Activated CD4-positive, alpha-beta T cell treated with anti-CD3 and anti-CD28 coated beads, Interleukin-2, amount 50 U/mL, for 1 hour (primary cell): ENCODE data around the gene ATG9B.

Source experiments
- DNase-seq: peaks from one replicate; pipeline ENCODE4 v3.0.0-alpha.2; 2020

Gene ATG9B

DNA sequence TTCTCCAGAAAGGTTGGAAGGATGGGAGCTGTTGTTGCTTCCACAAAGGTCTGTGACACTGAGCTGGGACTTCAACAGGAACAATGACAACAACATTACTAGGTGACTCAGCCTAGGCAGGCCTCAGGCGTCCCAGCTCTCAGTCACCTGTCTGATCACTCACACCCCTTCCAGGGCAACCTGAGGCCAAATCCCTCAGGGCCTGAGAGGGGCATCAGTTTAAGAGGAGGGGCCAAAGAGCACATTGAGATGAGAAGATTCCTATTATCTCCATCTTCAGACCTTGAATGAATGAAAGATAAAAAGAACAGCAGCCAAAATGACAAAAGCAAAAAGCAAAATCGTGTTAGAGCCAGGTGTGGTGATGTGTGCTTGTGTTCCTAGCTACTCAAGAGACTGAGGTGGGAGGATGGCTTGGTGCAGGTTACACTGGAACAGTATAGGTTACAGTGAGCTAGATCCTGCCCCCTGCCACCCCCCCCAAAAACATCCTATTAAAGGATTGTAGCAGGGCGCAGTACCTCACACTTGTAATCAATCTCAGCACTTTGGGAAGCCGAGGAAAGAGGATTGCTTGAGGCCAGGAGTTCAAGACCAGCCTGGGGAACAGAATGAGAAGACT, at the start of gene ATG9B:
Gene ATG9B (minus strand): TSS at position 60 of the 622 bp plus-strand sequence. CDS start 71 bp downstream, outside the sequence.
- DNase-seq, result no peak

DNA sequence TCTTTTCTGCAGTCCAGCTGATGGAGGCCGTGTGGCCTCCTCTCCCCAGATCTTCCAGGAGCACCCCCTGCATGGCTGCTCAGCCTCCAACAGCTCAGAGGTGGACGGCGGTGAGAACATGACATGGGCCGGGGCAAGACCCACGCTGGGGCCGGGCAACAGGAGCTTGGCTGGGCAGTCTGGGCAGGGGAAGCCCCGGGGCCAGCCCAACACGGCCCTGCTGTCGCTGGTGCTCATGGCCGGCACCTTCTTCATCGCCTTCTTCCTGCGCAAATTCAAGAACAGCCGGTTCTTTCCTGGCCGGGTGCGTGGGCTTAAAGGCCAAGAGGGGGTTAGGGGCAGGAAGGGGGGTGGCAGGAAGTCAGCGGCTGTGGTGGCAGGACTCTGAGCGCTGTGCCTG, 49.7 kb upstream of the ATG9B start:
- no peak for DNase-seq

DNA sequence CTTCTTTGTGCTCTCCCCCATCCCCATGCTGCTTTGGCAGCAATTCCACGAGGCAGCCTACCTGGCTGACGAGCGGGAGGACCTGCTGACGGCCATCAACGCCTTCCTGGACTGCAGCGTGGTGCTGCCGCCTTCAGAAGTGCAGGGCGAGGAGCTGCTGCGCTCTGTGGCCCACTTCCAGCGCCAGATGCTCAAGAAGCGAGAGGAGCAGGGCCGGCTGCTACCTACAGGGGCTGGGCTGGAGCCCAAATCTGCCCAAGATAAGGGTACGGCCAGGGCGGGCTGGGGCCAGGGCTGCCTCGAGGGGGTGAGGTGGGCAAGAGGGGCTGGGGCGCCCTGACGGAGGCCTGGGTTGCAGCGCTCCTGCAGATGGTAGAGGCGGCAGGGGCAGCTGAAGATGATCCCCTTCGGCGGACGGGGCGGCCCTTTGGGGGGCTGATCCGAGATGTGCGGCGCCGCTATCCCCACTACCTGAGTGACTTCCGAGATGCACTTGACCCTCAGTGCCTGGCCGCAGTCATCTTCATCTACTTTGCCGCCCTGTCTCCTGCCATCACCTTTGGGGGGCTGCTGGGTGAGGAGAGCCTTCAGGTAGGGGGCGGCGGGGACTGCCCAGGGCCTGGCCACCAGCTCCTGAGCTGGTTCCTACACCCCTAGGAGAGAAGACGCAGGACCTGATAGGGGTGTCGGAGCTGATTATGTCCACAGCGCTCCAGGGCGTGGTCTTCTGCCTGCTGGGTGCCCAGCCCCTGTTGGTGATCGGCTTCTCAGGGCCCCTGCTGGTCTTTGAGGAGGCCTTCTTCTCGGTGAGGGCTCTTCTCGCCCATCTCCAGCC, 47.0 kb upstream of the ATG9B start:
- DNase-seq, result no peak

GRCh38 chr7:151070574-151070960, 46.3 kb upstream of the ATG9B start:
- no peak for DNase-seq

- DNase-seq, result no peak
Observed at GRCh38 chr7:151069841-151070573, 45.7 kb upstream of the ATG9B start.

DNA sequence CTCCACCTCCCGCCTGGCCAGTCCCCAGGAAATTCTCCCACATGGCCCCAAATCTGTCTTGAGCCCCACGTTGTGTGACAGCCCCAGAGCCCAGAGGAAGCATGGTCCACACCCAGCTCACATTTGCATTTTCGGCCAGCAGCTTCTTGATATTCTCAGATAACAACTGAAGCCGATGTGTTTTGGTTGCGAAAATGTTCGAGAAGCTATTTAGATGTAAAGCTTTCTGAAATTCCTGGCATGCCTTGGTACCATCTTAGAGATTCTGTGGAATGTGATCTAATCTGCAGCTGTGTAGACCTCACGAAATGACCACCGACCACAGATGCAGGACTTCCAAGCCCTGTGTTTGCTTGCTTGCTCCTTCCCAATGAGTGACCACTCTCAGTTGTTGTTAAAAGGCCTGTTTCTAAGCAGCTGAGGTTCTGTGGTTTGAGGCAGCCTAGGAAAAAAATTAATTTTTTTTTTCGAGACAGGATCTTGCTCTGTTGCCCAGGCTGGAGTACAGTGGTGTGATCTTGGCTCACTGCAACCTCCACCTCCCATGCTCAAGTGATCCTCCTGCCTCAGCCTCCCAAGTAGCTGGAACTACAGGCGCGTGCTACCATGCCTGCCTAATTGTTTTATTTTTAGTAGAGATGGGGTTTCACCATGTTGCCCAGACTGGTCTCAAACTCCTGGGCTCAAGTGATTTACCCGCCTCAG, 43.9 kb upstream of the ATG9B start:
- no peak for DNase-seq

DNA sequence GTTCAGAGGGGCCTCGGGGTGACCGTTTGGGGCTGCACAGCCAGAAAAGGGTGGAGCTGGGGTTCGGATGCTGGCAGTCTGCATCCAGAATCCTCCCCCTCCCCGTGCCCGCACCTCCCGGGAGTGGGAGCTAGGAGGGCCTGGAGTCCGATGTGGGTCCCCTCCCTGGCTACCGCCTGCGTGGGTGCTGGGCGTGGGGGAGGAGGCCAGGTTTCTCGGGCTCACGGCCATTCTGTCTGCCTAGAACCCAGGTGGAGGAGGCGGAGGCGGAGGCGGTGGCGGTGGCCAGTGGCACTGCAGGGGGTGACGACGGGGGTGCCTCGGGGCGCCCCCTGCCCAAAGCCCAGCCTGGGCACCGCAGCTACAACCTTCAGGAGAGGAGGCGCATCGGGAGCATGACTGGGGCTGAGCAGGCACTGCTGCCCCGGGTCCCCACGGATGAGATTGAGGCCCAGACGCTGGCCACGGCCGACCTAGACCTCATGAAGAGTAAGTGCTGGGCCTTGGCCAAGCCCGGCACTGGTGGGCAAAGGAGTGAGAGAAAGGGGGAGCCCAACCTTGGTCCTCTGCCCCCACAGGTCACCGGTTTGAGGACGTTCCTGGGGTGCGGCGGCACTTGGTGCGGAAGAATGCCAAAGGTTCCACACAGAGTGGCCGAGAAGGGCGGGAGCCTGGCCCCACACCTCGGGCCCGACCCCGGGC, 42.1 kb upstream of the ATG9B start:
- no peak for DNase-seq

- no peak for DNase-seq
Observed at GRCh38 chr7:151065516-151065915, 41.2 kb upstream of the ATG9B start.

DNA sequence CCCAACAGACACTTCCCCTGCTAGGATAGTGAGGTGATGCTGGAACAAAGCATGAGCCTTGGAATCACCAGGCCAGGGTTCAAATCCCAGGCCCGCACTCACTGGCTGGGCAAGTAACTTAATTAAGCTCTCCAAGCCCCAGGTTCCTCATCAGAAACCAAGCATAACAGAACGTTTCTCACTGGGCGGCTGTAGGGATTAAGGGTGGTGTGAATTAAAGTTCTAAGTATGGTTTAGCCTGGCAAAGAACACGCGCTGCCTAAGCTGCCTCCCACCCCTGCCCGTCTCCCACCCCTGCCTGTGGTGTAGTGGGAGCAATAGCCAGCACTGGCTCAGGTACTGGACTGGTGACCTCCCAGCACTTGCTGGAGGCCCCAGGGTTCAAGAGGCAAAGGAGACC, 40.7 kb upstream of the ATG9B start:
- no peak for DNase-seq

GRCh38 chr7:151064454-151064853, 40.2 kb upstream of the ATG9B start:
- DNase-seq, result no peak

- DNase-seq, result no peak
Observed at GRCh38 chr7:151063212-151063561, 38.9 kb upstream of the ATG9B start.

GRCh38 chr7:151062399-151063211, 38.3 kb upstream of the ATG9B start:
- DNase-seq, result no peak

DNA sequence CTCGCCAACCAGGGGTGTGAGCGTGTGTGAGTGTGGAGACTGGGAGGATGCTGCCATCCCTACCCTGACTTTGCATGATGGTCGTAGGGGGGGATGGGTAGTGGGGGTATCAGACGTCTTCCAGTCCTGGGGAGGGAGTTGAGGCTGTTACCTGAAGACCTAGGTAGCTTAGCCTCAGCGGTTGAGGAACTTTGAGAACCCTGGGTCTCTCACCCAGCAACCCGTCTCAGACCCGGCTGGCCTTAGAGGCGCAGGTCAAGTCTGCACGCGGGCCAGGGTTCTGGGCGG, 37.8 kb upstream of the ATG9B start:
- no peak for DNase-seq

DNA sequence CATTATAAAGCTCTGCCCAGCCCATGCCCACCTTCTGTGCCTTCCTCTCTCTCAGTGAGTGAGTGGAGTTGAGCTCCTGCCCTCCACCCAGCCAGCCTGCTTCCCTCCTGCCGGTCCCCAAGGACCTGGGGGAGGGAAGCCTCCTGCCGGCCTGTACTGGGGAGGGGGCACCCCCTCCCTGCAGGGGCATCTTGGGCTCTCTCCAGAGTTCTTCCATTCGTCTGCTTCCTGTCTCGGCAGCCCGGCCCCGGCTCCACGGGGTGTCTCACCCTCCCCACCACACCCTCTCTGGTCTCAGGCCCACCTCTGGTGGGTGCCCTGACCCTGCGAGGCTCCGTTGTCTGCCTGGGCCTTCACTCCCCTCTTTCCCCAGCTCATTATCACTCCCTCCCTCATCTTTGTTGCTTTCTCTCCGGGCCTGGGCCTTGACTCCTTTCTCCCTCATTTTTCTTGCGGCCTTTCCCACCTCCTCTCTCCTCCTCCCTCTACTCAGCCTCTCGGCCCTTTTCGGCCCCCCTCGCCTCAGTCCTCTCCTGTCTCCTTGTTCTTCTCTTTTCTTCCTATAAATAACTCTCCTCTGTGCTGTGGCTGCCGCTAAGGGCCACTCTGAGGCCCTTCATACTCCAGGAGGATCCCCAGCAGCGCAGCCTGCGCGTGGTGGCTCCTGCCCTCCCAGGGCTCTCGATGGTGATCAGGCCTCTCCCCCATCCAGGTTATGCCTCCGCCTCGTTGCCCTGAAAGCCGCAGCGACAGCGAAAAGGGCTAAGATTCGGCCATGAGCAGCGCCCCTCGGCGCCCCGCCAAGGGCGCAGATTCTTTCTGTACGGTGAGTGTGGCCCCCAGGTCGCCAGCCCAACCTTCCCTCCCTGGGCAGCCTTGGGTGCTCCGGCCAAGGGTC, 37.2 kb upstream of the ATG9B start:
- no peak for DNase-seq

DNA sequence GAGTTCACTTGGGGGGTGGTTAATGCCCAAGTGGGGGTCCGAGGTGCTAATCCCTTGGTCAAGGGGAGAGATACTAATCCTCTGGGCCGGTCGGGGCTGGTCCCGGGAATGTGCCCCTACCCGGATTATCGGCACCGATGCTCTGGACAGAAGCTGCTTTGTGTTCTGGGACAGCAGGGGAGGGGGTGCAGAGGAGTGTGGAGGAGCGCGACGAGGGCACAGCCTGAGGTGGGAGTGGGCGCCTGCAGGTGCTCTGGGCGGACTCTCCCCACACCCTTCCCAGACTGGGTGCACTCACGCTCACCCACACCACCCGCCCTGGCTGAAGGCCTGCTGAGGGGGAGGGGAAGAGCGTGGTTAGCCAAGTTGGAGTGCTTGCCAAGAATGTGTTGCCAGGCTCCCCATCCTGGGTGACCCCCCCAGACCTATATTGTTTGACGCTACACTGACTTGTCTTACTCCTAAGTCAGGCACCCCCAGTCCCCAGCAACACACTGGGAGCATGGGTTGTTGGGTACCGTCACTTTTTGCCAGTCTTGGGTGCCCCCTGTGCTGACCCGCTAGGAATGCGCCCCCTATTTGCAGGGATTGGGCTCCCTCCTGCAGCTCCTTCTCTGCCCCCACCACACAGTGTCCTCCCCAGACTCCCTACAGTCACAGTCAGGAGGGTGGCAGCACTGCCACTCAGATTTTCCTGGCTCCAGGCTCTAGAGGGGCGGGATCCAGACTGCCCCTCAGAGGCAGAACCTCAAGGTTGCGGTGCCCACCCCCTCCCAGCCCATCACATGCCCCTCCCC, 36.3 kb upstream of the ATG9B start:
- no peak for DNase-seq

- DNase-seq, result no peak
Observed at GRCh38 chr7:151060113-151060415, 35.8 kb upstream of the ATG9B start.

DNA sequence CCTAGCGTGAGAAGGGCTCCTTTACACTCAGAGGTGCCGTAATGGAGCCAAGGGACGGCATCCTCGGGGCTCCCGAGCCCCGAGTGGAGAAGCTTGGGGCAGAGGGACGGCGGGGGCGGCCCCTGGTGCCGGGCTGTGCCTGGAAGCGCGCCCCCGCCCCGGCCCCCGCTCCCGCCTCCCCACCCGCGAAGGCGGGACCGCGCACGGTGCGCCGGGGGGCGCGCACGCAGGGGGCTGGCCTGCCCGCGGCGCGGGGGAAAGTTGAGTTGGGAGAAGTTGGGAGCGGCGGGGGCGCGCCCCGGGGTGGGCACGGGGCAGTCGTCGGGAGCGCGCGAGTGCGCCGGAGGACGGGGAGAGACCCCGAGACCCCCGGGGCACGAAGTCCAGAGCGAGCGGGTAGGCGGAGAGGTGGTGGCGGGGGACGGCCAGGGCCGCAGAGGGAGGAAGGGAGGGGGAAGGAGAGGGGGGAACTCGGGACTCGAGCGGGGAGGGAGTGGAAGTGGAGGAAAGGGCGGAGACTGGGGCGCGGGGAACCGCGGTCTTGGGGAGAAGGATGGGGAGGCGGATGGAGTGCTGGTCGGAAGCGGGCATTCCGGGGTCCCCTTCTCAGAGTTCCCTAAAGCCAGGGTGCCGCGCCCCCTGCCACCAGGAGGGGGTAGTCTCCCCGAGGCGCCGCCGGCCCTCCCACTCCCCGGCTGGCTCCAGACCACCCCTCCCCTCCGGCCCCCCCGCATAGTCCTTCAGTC, 35.2 kb upstream of the ATG9B start, which contains the start of gene SLC4A2:
Gene SLC4A2 (plus strand): TSS at position 223 of the 746 bp plus-strand sequence. CDS start 2,399 bp downstream, outside the sequence.
- peak; percentile 62 for DNase-seq

GRCh38 chr7:151058781-151059366, 34.6 kb upstream of the ATG9B start:
- DNase-seq, result no peak
